Parathyroid adenoma (tissue), 2 donors: ENCODE results near the gene CCDC32.

Experiments
- H2AFZ ChIP-seq: fragments of 300-600 bp; sonication (generic); one replicate; pipeline ENCODE4 v1.7.0; 2017; ENCODE audit warnings: antibody characterized with exemption, mild to moderate bottlenecking
- H3K27ac ChIP-seq: fragments of 300-600 bp; sonication (generic); one replicate; pipeline ENCODE4 v1.7.0; 2017
- H3K27me3 ChIP-seq: fragments of 300-600 bp; sonication (generic); one replicate; pipeline ENCODE4 v1.7.0; 2017; ENCODE audit warnings: low read length; ENCODE audit not compliant: control insufficient read depth, insufficient read depth
- H3K36me3 ChIP-seq: fragments of 300-600 bp; sonication (generic); one replicate; pipeline ENCODE4 v1.7.0; 2017; ENCODE audit warnings: low read length; ENCODE audit not compliant: control insufficient read depth, insufficient read depth
- H3K4me1 ChIP-seq: fragments of 300-600 bp; sonication (generic); one replicate; pipeline ENCODE4 v1.7.0; 2017; ENCODE audit warnings: control low read depth
- H3K4me2 ChIP-seq: fragments of 300-600 bp; sonication (generic); one replicate; pipeline ENCODE4 v1.7.0; 2017; ENCODE audit warnings: low read length
- H3K4me3 ChIP-seq: fragments of 300-600 bp; sonication (generic); one replicate; pipeline ENCODE4 v1.7.0; 2017; ENCODE audit warnings: low read depth, low read length
- H3K79me2 ChIP-seq: fragments of 300-600 bp; sonication (generic); one replicate; pipeline ENCODE4 v1.7.0; 2017; ENCODE audit warnings: control low read depth
- H3K9ac ChIP-seq: fragments of 300-600 bp; sonication (generic); one replicate; pipeline ENCODE4 v1.7.0; 2017; ENCODE audit warnings: mild to moderate bottlenecking
- H3K9me3 ChIP-seq: fragments of 300-600 bp; sonication (generic); one replicate; pipeline ENCODE4 v1.7.0; 2017; ENCODE audit warnings: low read length; ENCODE audit not compliant: control insufficient read depth
- TF ChIP-seq, protein P1 (sequence below): fragments of 300-600 bp; sonication (generic); IDR thresholded peaks from one replicate; pipeline ENCODE4 v1.7.0; 2017; ENCODE audit warnings: antibody characterized with exemption, mild to moderate bottlenecking
- donor health status: primary hyperparathyroidism.

CCDC32 gene

DNA sequence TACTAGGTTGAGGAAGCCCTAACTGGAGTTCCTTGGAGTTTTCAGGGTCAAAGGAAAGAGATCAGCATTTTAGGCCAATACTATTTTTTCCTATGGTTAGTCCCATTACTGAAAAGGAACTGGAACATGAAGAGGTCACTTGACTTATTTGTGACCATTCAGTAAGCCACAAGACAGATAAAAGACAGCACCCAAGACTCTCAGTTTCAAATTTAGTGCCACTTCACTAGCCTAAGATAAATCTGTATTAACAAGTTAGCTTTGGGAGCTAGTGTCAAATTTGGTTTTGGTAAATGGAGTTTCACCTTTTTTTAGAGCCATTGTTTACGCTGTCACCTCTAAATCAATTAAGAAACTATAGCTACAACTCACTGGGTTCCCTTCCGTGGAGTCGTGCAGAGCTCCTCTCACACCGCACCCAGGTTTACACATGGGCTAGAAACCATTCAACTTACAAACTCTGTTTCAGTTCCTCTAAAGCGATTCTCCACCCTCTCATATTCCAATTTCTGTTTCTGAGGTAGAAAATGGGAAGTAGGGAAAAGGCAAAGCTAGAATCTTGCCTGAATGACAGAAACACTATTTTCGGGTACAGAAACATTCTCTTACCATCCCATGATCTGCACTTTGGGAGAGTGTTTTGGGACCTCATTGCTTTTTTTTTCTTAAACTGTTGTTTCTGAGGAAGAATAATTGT is 14.4 kb downstream of the CCDC32 start:
- H3K9ac ChIP-seq, result no peak overlapping the region
- TF ChIP-seq, protein P1, sequence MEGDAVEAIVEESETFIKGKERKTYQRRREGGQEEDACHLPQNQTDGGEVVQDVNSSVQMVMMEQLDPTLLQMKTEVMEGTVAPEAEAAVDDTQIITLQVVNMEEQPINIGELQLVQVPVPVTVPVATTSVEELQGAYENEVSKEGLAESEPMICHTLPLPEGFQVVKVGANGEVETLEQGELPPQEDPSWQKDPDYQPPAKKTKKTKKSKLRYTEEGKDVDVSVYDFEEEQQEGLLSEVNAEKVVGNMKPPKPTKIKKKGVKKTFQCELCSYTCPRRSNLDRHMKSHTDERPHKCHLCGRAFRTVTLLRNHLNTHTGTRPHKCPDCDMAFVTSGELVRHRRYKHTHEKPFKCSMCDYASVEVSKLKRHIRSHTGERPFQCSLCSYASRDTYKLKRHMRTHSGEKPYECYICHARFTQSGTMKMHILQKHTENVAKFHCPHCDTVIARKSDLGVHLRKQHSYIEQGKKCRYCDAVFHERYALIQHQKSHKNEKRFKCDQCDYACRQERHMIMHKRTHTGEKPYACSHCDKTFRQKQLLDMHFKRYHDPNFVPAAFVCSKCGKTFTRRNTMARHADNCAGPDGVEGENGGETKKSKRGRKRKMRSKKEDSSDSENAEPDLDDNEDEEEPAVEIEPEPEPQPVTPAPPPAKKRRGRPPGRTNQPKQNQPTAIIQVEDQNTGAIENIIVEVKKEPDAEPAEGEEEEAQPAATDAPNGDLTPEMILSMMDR, result no peak
- H3K4me1 ChIP-seq, result peaks cover 6% of the 10 kb centered on the region
- no peak overlapping the region for H3K4me2 ChIP-seq
- H3K27ac ChIP-seq, result no peak overlapping the region
- no peaks in the 10 kb centered on the region for H3K36me3 ChIP-seq
- H3K9me3 ChIP-seq, result no peaks in the 10 kb centered on the region
- H3K79me2 ChIP-seq, result no peaks in the 10 kb centered on the region
- H3K4me3 ChIP-seq, result no peak overlapping the region
- H3K27me3 ChIP-seq, result no peaks in the 10 kb centered on the region
- H2AFZ ChIP-seq, result no peak overlapping the region

DNA sequence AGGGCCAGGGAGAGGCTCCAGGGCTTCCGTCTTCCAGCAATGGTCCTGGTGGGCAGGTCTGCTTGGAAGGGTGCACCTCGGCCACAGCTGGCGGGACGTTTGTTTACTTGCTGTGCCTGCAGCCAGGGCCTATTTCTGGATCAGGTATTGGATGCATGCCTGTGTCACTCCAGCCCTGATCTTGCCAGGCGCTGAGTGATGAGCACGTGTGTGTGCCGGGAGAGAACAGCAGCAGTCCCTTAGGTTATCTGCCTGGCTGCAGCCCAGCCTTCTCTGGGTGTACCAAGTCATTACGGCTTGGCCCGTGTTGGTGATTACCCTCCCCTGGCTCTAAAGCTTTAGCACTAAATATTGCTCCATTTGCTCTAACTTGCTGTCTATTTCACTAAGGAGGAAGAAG is 14.9 kb downstream of the CCDC32 start:
- Histone ChIP-seq H3K4me3 (no peak overlapping the region), H3K36me3 (no peaks in the 10 kb centered on the region), H3K9me3 (no peaks in the 10 kb centered on the region), H3K27ac (no peak overlapping the region), H3K9ac (no peak overlapping the region), H3K4me1 (peaks cover 6% of the 10 kb centered on the region), H2AFZ (no peak overlapping the region), H3K27me3 (no peaks in the 10 kb centered on the region), H3K79me2 (no peaks in the 10 kb centered on the region), H3K4me2 (no peak overlapping the region)
- TF ChIP-seq, protein P1, result no peak

DNA sequence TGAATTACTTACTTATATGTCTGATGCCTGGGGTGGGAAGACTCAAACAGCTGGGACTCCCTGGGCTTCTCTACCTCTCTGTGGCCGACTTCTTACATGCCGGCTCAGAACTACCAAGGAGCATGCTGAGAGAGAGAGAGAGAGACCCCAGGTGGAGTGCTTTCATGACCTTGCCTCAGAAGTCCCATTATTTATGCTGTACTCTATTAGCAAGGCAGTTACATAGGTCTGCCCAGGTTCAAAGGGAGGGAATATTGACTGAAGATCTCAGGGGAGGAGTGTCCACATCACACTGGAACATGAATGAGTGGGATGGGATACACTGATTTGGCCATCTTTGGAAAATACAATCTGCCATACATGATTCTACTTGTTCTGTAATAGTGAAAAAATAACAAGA is 16.2 kb downstream of the CCDC32 start:
- H2AFZ ChIP-seq, result no peak overlapping the region
- H3K9me3 ChIP-seq, result no peaks in the 10 kb centered on the region
- H3K4me2 ChIP-seq, result no peak overlapping the region
- peaks cover 6% of the 10 kb centered on the region for H3K4me1 ChIP-seq
- TF ChIP-seq, protein P1, result no peak
- no peak overlapping the region for H3K27ac ChIP-seq
- H3K36me3 ChIP-seq, result no peaks in the 10 kb centered on the region
- H3K27me3 ChIP-seq, result no peaks in the 10 kb centered on the region
- no peak overlapping the region for H3K4me3 ChIP-seq
- no peaks in the 10 kb centered on the region for H3K79me2 ChIP-seq
- no peak overlapping the region for H3K9ac ChIP-seq

DNA sequence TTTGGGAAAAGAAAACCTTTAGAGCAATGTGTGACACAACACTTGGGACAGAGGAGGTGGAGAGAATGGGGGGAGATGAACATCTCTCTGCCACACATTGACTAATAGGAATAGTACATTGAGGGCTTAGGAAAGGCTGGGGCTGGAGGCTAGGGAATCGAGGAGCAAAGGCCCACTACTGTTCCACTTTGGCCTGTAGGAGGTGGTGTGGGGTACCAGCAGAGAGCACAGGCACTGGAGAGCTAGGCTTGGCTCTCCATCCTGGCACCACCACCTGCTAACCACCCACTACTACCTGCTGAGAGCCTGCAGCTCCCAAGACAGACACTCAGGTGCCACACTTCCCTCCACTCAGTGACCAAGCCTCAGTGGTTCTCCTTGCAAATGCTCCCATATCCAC is 19.4 kb downstream of the CCDC32 start:
- H3K36me3 ChIP-seq, result no peaks in the 10 kb centered on the region
- H3K9me3 ChIP-seq, result no peaks in the 10 kb centered on the region
- no peaks in the 10 kb centered on the region for H3K27me3 ChIP-seq

More for the DNA sequence above, 19.4 kb downstream of the CCDC32 start:
- H3K4me3 ChIP-seq, result no peak overlapping the region
- TF ChIP-seq, protein P1, result no peak
- no peak overlapping the region for H3K4me2 ChIP-seq
- no peak overlapping the region for H3K27ac ChIP-seq
- no peaks in the 10 kb centered on the region for H3K79me2 ChIP-seq
- no peak overlapping the region for H3K9ac ChIP-seq
- H3K4me1 ChIP-seq, result peaks cover 6% of the 10 kb centered on the region
- no peak overlapping the region for H2AFZ ChIP-seq
